HepG2 (cell line): Measurements from ENCODE around the gene MBD4. TPM values are rescaled to one million over a fixed set of nuclear protein-coding genes. Genes with fewer than 3 reads are reported as not detected.

Experiments
- ATAC-seq: fragments of 200-7000 bp; cut with Tn5 transposase; 3 replicates; pipeline ENCODE4 v1.9.1; 2020; ENCODE audit warnings: mild to moderate bottlenecking, moderate library complexity
- BruUV-seq: library from RNA; stranded (reverse); fragments of 400-500 nt; replicated peaks from 2 replicates; lab custom pipeline; 2021; lab: Mats Ljungman, UMichigan
- CTCF ChIA-PET: fragments of 300-600 bp; formaldehyde crosslinking; extraction: SDS; loops from one replicate; lab custom pipeline; 2021; ENCODE audit warnings: low total read pairs, inconsistent platforms, low intra/inter-chr PET ratio; lab: Yijun Ruan, JAX
- POLR2A ChIA-PET: fragments of 350-600 bp; sonication (Branson Sonifier 250); formaldehyde crosslinking; loops from one replicate; lab custom pipeline; 2020; ENCODE audit warnings: antibody characterized with exemption, inconsistent platforms; lab: Yijun Ruan, JAX
- DNase-seq: peaks from one replicate; pipeline ENCODE4 v3.0.0-alpha.2; 2015; ENCODE audit warnings: low spot score
- FAIRE-seq: peaks from 3 replicates; lab custom pipeline; 2011; peaks lifted over from hg19 to GRCh38; lab: Jason Lieb, UNC
- H2AFZ ChIP-seq: one replicate; pipeline ENCODE4 v1.6.1; 2011; ENCODE audit warnings: low read length, inconsistent platforms
- H3K27ac ChIP-seq: fragments of 300-600 bp; 3 replicates; pipeline ENCODE4 v1.8.0; 2011; ENCODE audit warnings: mixed run types, mild to moderate bottlenecking, mixed read lengths, low read length, inconsistent platforms; ENCODE audit not compliant: insufficient read depth; ENCODE audit errors: extremely low read length
- H3K27me3 ChIP-seq, 2 experiments: fragments of 200-600 bp in 1 of 2; 2 replicates in 1 of 2; 3 replicates in 1 of 2; pipeline versions ENCODE4 v1.6.0 to v1.8.0; 2011; ENCODE audit warnings: low read length in 2 of 2, mild to moderate bottlenecking in 2 of 2, moderate library complexity in 2 of 2, inconsistent platforms in 1 of 2; ENCODE audit not compliant: insufficient read depth in 2 of 2, control insufficient read depth in 1 of 2
- H3K36me3 ChIP-seq, 2 experiments: fragments of 200-600 bp in 1 of 2; replicated peaks in 1 of 2; 2 replicates in 1 of 2; 3 replicates in 1 of 2; pipeline versions ENCODE4 v1.5.1 to v1.8.0; 2011; ENCODE audit warnings: low read length in 2 of 2, inconsistent platforms in 1 of 2; ENCODE audit not compliant: insufficient read depth in 2 of 2, control insufficient read depth in 1 of 2
- H3K4me1 ChIP-seq: 2 replicates; pipeline ENCODE4 v1.5.1; 2012; ENCODE audit warnings: low read length, inconsistent platforms; ENCODE audit not compliant: insufficient read depth
- H3K4me2 ChIP-seq: 2 replicates; pipeline ENCODE4 v1.6.0; 2011; ENCODE audit warnings: low read depth, low read length, inconsistent platforms
- H3K4me3 ChIP-seq, 3 experiments: fragments of 200-600 bp in 1 of 3; sonication (generic), shearing (Covaris generic) in 1 of 3; replicated peaks in 1 of 3; 2 replicates each; pipeline ENCODE4 v1.5.1; 2011 to 2016; ENCODE audit warnings: low read length in 3 of 3, inconsistent platforms in 2 of 3, low read depth in 2 of 3, mild to moderate bottlenecking in 2 of 3, control low read depth in 1 of 3, mixed read lengths in 1 of 3; ENCODE audit not compliant: insufficient read depth in 1 of 3
- H3K79me2 ChIP-seq: one replicate; pipeline ENCODE4 v1.6.1; 2011; ENCODE audit warnings: low read length, inconsistent platforms; ENCODE audit not compliant: insufficient read depth
- H3K9ac ChIP-seq: 2 replicates; pipeline ENCODE4 v1.6.0; 2011; ENCODE audit warnings: mild to moderate bottlenecking, low read depth, low read length, inconsistent platforms; ENCODE audit not compliant: insufficient read depth
- H3K9me3 ChIP-seq: 2 replicates; pipeline ENCODE4 v1.5.1; 2012; ENCODE audit warnings: mild to moderate bottlenecking, low read length
- H4K20me1 ChIP-seq: 2 replicates; pipeline ENCODE4 v1.6.0; 2011; ENCODE audit warnings: inconsistent platforms, mild to moderate bottlenecking, low read length, moderate library complexity; ENCODE audit not compliant: insufficient read depth
- TBX2 ChIP-seq: sonication (generic); formaldehyde crosslinking; IDR thresholded peaks from 2 replicates; pipeline ENCODE4 v1.5.0; 2020; ENCODE audit warnings: missing genetic modification reagents, mild to moderate bottlenecking, borderline replicate concordance
- ZSCAN25 ChIP-seq: sonication (generic); formaldehyde crosslinking; IDR thresholded peaks from 2 replicates; pipeline ENCODE4 v1.8.0; 2022; ENCODE audit warnings: mild to moderate bottlenecking, missing genetic modification reagents
- WGBS: methylation state at CpG from one replicate; pipeline ENCODE4 v1.1.6; 2017; ENCODE audit warnings: low lambda C conversion rate; 5-methylcytosine and 5-hydroxymethylcytosine counted together
- in situ Hi-C: cut with HindIII; loops from 2 replicates; pipeline ENCODE4 v1.10.0; 2017; ENCODE audit warnings: low pct_unique_long_range_greater_than_20kb; ENCODE audit not compliant: extremely low pct_ligation_motif_present
- intact Hi-C: fragments of 100-400 bp; cut with micrococcal nuclease; formaldehyde crosslinking; loops from one replicate; pipeline ENCODE4 v1.10.0; 2022; ENCODE audit not compliant: unreplicated experiment
- polyA plus RNA-seq, 8 experiments: library from polyadenylated mRNA; depleted of rRNA in 3 of 8; stranded (reverse) in 7 of 8; unstranded in 1 of 8; fragments of >200 nt; fragmentation: Illumina TruSeq in 4 of 8; extraction: Trizol in 4 of 8; gene quantifications; 2 replicates each; pipeline versions ENCODE4 v1.2.1 to v1.2.3, GENCODE V29; 2011 to 2016; ENCODE audit warnings: low read depth in 4 of 8, missing spikeins in 1 of 8, mixed read lengths in 1 of 8; ENCODE audit not compliant: insufficient read depth in 1 of 8
- total RNA-seq, 5 experiments: library from RNA; depleted of rRNA; stranded (reverse); fragments of >200 nt; fragmentation: Illumina TruSeq; extraction: Trizol; gene quantifications; 2 replicates each; pipeline ENCODE4 v1.2.3, GENCODE V29; 2016; ENCODE audit warnings: low read depth in 1 of 5
- TF ChIP-seq, protein P1 (sequence below): sonication (generic); formaldehyde crosslinking; IDR thresholded peaks from 2 replicates; pipeline ENCODE4 v1.4.0; 2020; ENCODE audit warnings: missing genetic modification reagents

MBD4 gene
- total and polyA plus RNA-seq, 2 of the 13 experiments (the other 11 are each of a cell fraction or from before 2014, with no cell fraction given): 14.9 to 25.3 TPM

DNA sequence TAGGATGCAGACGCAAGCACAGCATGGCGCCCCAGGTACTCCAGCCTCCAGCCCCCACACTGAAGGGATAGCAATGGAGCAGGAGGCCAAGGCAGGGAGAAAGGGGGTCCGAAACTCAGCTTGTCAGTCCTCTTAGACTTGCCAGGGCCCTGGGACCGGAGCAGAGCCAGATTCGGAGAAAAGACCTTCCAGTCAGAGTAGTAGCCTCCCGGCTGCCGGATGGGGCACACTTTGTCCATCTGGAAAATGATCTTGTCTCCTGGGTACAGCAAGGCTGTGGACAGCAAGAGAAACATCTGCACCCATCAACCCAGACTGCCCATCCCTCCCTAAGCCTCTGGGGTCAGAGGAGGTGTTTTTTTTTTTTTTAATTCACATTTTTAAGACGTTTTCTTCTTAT lies 35.6 kb downstream of the MBD4 start (continued):
- TF ChIP-seq, protein P1, sequence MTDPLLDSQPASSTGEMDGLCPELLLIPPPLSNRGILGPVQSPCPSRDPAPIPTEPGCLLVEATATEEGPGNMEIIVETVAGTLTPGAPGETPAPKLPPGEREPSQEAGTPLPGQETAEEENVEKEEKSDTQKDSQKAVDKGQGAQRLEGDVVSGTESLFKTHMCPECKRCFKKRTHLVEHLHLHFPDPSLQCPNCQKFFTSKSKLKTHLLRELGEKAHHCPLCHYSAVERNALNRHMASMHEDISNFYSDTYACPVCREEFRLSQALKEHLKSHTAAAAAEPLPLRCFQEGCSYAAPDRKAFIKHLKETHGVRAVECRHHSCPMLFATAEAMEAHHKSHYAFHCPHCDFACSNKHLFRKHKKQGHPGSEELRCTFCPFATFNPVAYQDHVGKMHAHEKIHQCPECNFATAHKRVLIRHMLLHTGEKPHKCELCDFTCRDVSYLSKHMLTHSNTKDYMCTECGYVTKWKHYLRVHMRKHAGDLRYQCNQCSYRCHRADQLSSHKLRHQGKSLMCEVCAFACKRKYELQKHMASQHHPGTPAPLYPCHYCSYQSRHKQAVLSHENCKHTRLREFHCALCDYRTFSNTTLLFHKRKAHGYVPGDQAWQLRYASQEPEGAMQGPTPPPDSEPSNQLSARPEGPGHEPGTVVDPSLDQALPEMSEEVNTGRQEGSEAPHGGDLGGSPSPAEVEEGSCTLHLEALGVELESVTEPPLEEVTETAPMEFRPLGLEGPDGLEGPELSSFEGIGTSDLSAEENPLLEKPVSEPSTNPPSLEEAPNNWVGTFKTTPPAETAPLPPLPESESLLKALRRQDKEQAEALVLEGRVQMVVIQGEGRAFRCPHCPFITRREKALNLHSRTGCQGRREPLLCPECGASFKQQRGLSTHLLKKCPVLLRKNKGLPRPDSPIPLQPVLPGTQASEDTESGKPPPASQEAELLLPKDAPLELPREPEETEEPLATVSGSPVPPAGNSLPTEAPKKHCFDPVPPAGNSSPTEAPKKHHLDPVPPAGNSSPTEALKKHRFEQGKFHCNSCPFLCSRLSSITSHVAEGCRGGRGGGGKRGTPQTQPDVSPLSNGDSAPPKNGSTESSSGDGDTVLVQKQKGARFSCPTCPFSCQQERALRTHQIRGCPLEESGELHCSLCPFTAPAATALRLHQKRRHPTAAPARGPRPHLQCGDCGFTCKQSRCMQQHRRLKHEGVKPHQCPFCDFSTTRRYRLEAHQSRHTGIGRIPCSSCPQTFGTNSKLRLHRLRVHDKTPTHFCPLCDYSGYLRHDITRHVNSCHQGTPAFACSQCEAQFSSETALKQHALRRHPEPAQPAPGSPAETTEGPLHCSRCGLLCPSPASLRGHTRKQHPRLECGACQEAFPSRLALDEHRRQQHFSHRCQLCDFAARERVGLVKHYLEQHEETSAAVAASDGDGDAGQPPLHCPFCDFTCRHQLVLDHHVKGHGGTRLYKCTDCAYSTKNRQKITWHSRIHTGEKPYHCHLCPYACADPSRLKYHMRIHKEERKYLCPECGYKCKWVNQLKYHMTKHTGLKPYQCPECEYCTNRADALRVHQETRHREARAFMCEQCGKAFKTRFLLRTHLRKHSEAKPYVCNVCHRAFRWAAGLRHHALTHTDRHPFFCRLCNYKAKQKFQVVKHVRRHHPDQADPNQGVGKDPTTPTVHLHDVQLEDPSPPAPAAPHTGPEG: no peak

GRCh38 chr3:129403450-129403849 lies 36.3 kb downstream of the MBD4 start:
- CTCF ChIA-PET: no interaction called here
- intact Hi-C loops: no loop called here

More at GRCh38 chr3:129403450-129403849, 36.3 kb downstream of the MBD4 start:
- FAIRE-seq: no peak
- TF ChIP-seq TBX2 (CRISPR knock-in tag) (no peak), ZSCAN25 (CRISPR knock-in tag) (peak; percentile 42; the same call in 1 of the 2 replicates)
- Histone ChIP-seq H2AFZ (no peak overlapping the region), H3K4me3 (no peak overlapping the region), H3K79me2 (peaks cover 9% of the 10 kb centered on the region), H3K9me3 (no peaks in the 10 kb centered on the region), H3K4me2 (no peak overlapping the region), H3K36me3 (no peaks in the 10 kb centered on the region), H3K27me3 (no peaks in the 10 kb centered on the region; a peak in 1 of 5 replicates), H3K27ac (no peak overlapping the region), H3K9ac (no peak overlapping the region), H3K4me1 (peaks cover 34% of the 10 kb centered on the region), H4K20me1 (no peaks in the 10 kb centered on the region)
- POLR2A ChIA-PET: interaction anchor here (1.2 kb wide), 1 partner anchor 10 kb away, joined by 3 read pairs; no protein-coding TSS in a partner anchor
- no peak for ATAC-seq
- BruUV-seq: no TSS peak
- DNase-seq: no peak
- in situ Hi-C loops: no loop called here
- WGBS: 80% methylated on average over 4 of the region's 7 CpGs
